ENCODE results near the gene C16orf92.

Gene C16orf92

GRCh38 chr16:29977063-29977825, 45.8 kb upstream of the C16orf92 start:
- no peak for TF ChIP-seq CTCF (IDR thresholded peaks at IDR 0.05; ENCODE audit: insufficient read depth, low read depth, low read length, missing control alignments)
- H3K4me3 ChIP-seq (ENCODE audit: low read depth, low read length) = no peak overlapping the region
- no peak for DNase-seq (ENCODE audit: low read depth)

GRCh38 chr16:29978081-29978480, 44.9 kb upstream of the C16orf92 start:
- TF ChIP-seq CTCF (IDR thresholded peaks at IDR 0.05; ENCODE audit: insufficient read depth, low read depth, low read length, missing control alignments) = no peak
- no peak for DNase-seq (ENCODE audit: low read depth)
- no peak overlapping the region for H3K4me3 ChIP-seq (ENCODE audit: low read depth, low read length)

- TF ChIP-seq CTCF (IDR thresholded peaks at IDR 0.05; ENCODE audit: insufficient read depth, low read depth, low read length, missing control alignments) = no peak
- no peak overlapping the region for H3K4me3 ChIP-seq (ENCODE audit: low read depth, low read length)
- DNase-seq (ENCODE audit: low read depth) = no peak
Measured at GRCh38 chr16:29978564-29979270, 44.3 kb upstream of the C16orf92 start.

GRCh38 chr16:29982560-29983419, 40.2 kb upstream of the C16orf92 start:
- TF ChIP-seq CTCF (IDR thresholded peaks at IDR 0.05; ENCODE audit: insufficient read depth, low read depth, low read length, missing control alignments) = no peak
- no peak for DNase-seq (ENCODE audit: low read depth)
- no peak overlapping the region for H3K4me3 ChIP-seq (ENCODE audit: low read depth, low read length)

GRCh38 chr16:29983420-29984136, 39.4 kb upstream of the C16orf92 start:
- H3K4me3 ChIP-seq (ENCODE audit: low read depth, low read length) = no peak overlapping the region
- no peak for DNase-seq (ENCODE audit: low read depth)
- TF ChIP-seq CTCF (IDR thresholded peaks at IDR 0.05; ENCODE audit: insufficient read depth, low read depth, low read length, missing control alignments) = no peak

GRCh38 chr16:29984137-29984763, 38.7 kb upstream of the C16orf92 start:
- DNase-seq (ENCODE audit: low read depth) = no peak
- TF ChIP-seq CTCF (IDR thresholded peaks at IDR 0.05; ENCODE audit: insufficient read depth, low read depth, low read length, missing control alignments) = no peak

More at GRCh38 chr16:29984137-29984763, 38.7 kb upstream of the C16orf92 start:
- H3K4me3 ChIP-seq (ENCODE audit: low read depth, low read length) = no peak overlapping the region

Measured in GM12865 (cell line).